ENCODE measurements around the gene WNK3.

DNA sequence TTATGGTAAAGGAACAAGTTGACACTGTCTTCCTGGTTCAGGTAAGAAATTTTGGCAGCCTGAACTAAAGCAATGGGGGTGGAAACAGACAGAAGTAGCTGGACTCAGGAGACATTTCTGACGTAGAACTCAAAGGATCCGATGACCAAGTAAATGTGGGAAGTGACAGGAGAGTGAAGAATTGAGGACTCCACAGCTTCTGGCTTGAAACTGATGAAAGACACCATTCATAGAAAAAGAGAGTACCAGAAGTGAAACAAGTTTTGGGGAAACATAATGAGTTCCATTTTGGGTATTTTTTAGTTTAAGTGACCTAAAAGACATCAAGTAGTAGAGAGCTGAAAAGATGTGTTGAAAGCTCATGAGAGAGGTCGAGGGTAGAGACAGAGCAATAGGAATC is 180.5 kb downstream of the WNK3 start:
- TF ChIP-seq, protein P1, sequence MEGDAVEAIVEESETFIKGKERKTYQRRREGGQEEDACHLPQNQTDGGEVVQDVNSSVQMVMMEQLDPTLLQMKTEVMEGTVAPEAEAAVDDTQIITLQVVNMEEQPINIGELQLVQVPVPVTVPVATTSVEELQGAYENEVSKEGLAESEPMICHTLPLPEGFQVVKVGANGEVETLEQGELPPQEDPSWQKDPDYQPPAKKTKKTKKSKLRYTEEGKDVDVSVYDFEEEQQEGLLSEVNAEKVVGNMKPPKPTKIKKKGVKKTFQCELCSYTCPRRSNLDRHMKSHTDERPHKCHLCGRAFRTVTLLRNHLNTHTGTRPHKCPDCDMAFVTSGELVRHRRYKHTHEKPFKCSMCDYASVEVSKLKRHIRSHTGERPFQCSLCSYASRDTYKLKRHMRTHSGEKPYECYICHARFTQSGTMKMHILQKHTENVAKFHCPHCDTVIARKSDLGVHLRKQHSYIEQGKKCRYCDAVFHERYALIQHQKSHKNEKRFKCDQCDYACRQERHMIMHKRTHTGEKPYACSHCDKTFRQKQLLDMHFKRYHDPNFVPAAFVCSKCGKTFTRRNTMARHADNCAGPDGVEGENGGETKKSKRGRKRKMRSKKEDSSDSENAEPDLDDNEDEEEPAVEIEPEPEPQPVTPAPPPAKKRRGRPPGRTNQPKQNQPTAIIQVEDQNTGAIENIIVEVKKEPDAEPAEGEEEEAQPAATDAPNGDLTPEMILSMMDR (IDR thresholded peaks at IDR 0.05) = no peak
- TF ChIP-seq POLR2A (IDR thresholded peaks at IDR 0.05) = no peak

All from lower leg skin (tissue), 3 donors.